ENCODE results near the gene RPTOR.

GRCh38 chr17:80640366-80641084 lies 95.9 kb downstream of the RPTOR start:
- no peak for TF ChIP-seq POLR2A (IDR thresholded peaks at IDR 0.05)
- no peak for TF ChIP-seq CTCF (IDR thresholded peaks at IDR 0.05 in 4 of 5, conservative IDR thresholded peaks at IDR 0.05 in 1 of 5)

All from gastrocnemius medialis (tissue), 4 donors.